ENCODE data around the gene SPINK13. TPM values are rescaled to one million over a fixed set of nuclear protein-coding genes. Genes with fewer than 3 reads are reported as not detected.

The SPINK13 gene
- total and polyA plus RNA-seq, 9 of the 15 experiments (the other 6 are each of a cell fraction or from before 2014, with no cell fraction given), result 0.07 TPM; not detected in 8

- no peak overlapping the region for H3K9ac ChIP-seq (ENCODE audit: insufficient read depth in 1 of 2, low read depth in 2 of 2, low read length in 2 of 2)
- H3K4me3 ChIP-seq, result no peak overlapping the region
- H3K27ac ChIP-seq (ENCODE audit: extremely low read depth, low read depth, low read length), result no peak overlapping the region
- in situ Hi-C loops (cut with MboI), result no loop called here
- H3K9me1 ChIP-seq (ENCODE audit: control insufficient read depth, insufficient read depth, low read length), result no peaks in the 10 kb centered on the region
- H3K36me3 ChIP-seq (ENCODE audit: control insufficient read depth, insufficient read depth, low read length), result no peaks in the 10 kb centered on the region
- no peak overlapping the region for H2AFZ ChIP-seq (ENCODE audit: low read depth, low read length)
- ATAC-seq (no peak), FAIRE-seq (no peak), DNase-seq (ENCODE audit: extremely low read depth in 1 of 4, low spot score in 3 of 4) (no peak)
- H4K20me1 ChIP-seq (replicated peaks; ENCODE audit: control insufficient read depth, insufficient read depth, low read length), result no peaks in the 10 kb centered on the region
- no peaks in the 10 kb centered on the region for H3K79me2 ChIP-seq (ENCODE audit: control insufficient read depth, insufficient read depth, low read length)
- no peaks in the 10 kb centered on the region for H3K4me1 ChIP-seq (replicated peaks in 1 of 2; ENCODE audit: control insufficient read depth in 2 of 2, insufficient read depth in 2 of 2, low read length in 2 of 2)
- H3K27me3 ChIP-seq (ENCODE audit: control insufficient read depth in 2 of 2, insufficient read depth in 2 of 2, low read length in 2 of 2), result no peaks in the 10 kb centered on the region
- ChIA-PET CTCF (ENCODE audit: low intra/inter-chr PET ratio) (no interaction called here), POLR2A (no interaction called here)
- 0 out of 2 replicates have a peak, but pooled peaks cover 2% of the 10 kb centered on the region for H3K9me3 ChIP-seq (replicated peaks; ENCODE audit: control insufficient read depth, insufficient read depth, low read depth, low read length)
- intact Hi-C loops (cut with micrococcal nuclease), result no loop called here
- 2% methylated on average over 3 of the region's 3 CpGs for WGBS (ENCODE audit: insufficient coverage, low coverage, missing lambda C conversion rate)
- BruUV-seq (replicated peaks), result no TSS peak
- no peak overlapping the region for H3K4me2 ChIP-seq (ENCODE audit: insufficient read depth, low read length)
- TF ChIP-seq TCFL5 (CRISPR knock-in tag; conservative IDR thresholded peaks at IDR 0.05) (no peak), SMC3 (conservative IDR thresholded peaks at IDR 0.05; ENCODE audit: insufficient read depth, low read depth, low read length) (no peak), ILK (tag; IDR thresholded peaks at IDR 0.05; ENCODE audit: borderline replicate concordance, low read depth) (no peak), SMAD3 (CRISPR knock-in tag; conservative IDR thresholded peaks at IDR 0.05) (no peak), MTA2 (IDR thresholded peaks at IDR 0.05; ENCODE audit: low read depth) (no peak), EZH2 (IDR thresholded peaks at IDR 0.05; ENCODE audit: borderline replicate concordance, low read depth, low read length) (no peak), REST (IDR thresholded peaks at IDR 0.05; ENCODE audit: borderline replicate concordance) (no peak), REST (CRISPR knock-in tag; IDR thresholded peaks at IDR 0.05; ENCODE audit: low read depth) (no peak), ESRRA (IDR thresholded peaks at IDR 0.05; ENCODE audit: borderline replicate concordance, low read depth) (no peak), PKNOX1 (IDR thresholded peaks at IDR 0.05) (no peak), ZSCAN32 (CRISPR knock-in tag; IDR thresholded peaks at IDR 0.05) (no peak)
Observed at GRCh38 chr5:148311484-148311883, 42.9 kb downstream of the SPINK13 start.
